AG10803 (cell line): ENCODE results near the gene DCLK2.
A peak's percentile ranks its signal among the peaks of the same experiment; 100 is the strongest.

Experiments
- DNase-seq: peaks from one replicate; pipeline ENCODE4 v3.0.0; 2010; ENCODE audit warnings: low read depth
- H3K4me3 ChIP-seq: 2 replicates; pipeline ENCODE4 v1.5.1; 2011; ENCODE audit warnings: mild to moderate bottlenecking, low read length, control low read depth
- CTCF ChIP-seq: conservative IDR thresholded peaks from 2 replicates; pipeline ENCODE4 v1.5.1; 2011; ENCODE audit warnings: mild to moderate bottlenecking, low read length, control low read depth, inconsistent platforms

The DCLK2 gene

DNA sequence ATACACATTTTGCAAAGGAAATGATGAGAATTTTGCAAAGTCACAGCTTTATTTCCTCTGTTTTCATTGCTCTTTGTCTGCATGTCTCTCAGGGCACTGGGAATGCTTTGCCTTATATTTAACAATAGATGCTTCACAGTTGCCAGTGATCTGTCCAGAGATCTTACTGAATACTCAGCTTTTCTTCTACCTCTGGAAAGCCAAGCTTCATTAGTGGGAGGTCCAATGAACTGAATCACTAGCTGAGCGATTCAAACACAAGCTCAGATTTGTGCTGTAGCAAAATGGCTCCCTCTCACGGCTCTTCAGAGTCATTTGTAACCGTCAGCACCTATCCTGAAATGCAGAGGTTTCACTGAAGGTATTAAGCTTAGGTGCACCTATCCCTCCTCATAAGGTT is 138.9 kb downstream of the DCLK2 start:
- peak; percentile 67 for TF ChIP-seq CTCF
- peak; percentile 83 for DNase-seq
- no peak overlapping the region for H3K4me3 ChIP-seq

GRCh38 chr4:150217808-150218207 is 139.6 kb downstream of the DCLK2 start:
- no peak for DNase-seq
- no peak overlapping the region for H3K4me3 ChIP-seq
- TF ChIP-seq CTCF: no peak

- H3K4me3 ChIP-seq: no peak overlapping the region
- DNase-seq: no peak
- TF ChIP-seq CTCF: no peak
Measured at GRCh38 chr4:150218447-150218846, 140.2 kb downstream of the DCLK2 start.

- H3K4me3 ChIP-seq: no peak overlapping the region
- no peak for TF ChIP-seq CTCF
- DNase-seq: peak; percentile 55
Measured at GRCh38 chr4:150219841-150220240, 141.6 kb downstream of the DCLK2 start.

- DNase-seq: peak; percentile 95
- peak overlapping the region; percentile 10 for H3K4me3 ChIP-seq
- no peak for TF ChIP-seq CTCF
Measured at GRCh38 chr4:150224896-150225591, 146.8 kb downstream of the DCLK2 start.

- DNase-seq: peak; percentile 43
- no peak overlapping the region for H3K4me3 ChIP-seq
- TF ChIP-seq CTCF: no peak
Measured at GRCh38 chr4:150229520-150229919, 151.3 kb downstream of the DCLK2 start.

DNA sequence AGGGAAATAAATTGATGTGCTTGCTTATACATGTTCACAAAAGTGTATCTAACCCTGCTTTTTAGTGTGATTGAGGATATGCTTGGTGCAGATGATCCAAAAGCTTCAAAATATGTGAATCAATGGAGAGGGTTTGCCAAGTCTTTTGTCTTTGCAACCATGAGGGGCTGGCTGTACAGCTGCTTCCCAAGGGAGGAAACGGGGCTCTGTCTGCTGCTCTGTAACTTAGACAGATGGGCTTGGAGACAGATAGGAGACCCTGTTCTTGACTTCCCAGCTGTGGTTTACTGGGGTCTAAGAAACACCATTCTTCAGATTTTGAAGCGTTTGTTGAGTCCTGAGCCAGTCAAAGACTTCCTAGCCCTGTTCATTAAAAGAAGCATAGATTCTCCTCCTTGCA is 152.3 kb downstream of the DCLK2 start:
- TF ChIP-seq CTCF: no peak
- no peak for DNase-seq
- no peak overlapping the region for H3K4me3 ChIP-seq
